HEK293 (cell line): ENCODE results near the gene OR2V1.
"Not testable (repeated sequence)": the region's sequence is repeated elsewhere in the genome, so short reads cannot be mapped to it uniquely, and the experiment has no call there.

Experiments
- CTCF ChIA-PET: fragments of 350-600 bp; formaldehyde crosslinking; extraction: SDS; loops from one replicate; lab custom pipeline; 2021; ENCODE audit warnings: antibody characterized with exemption; lab: Yijun Ruan, JAX
- POLR2A ChIA-PET: fragments of 300-600 bp; formaldehyde crosslinking; extraction: SDS; loops from one replicate; lab custom pipeline; 2020; ENCODE audit warnings: antibody characterized with exemption, inconsistent platforms; lab: Yijun Ruan, JAX
- H3K27ac ChIP-seq: fragments of 200-500 bp; sonication (Bioruptor generic); 2 replicates; pipeline ENCODE4 v1.5.1; 2014; ENCODE audit warnings: low read depth, low read length, control low read depth, inconsistent platforms; ENCODE audit errors: extremely low read depth
- H3K36me3 ChIP-seq, 2 experiments: fragments of 200-500 bp in 1 of 2; sonication (Bioruptor generic) in 1 of 2; 1 replicate in 1 of 2; 2 replicates in 1 of 2; pipeline ENCODE4 v1.5.1; 2014 to 2017; ENCODE audit warnings: inconsistent platforms in 2 of 2, low read length in 2 of 2; ENCODE audit not compliant: control insufficient read depth in 2 of 2, insufficient read depth in 1 of 2
- H3K4me1 ChIP-seq: fragments of 200-500 bp; sonication (Bioruptor generic); 2 replicates; pipeline ENCODE4 v1.5.1; 2014; ENCODE audit warnings: mild to moderate bottlenecking, low read length, inconsistent platforms; ENCODE audit not compliant: control insufficient read depth, insufficient read depth
- H3K4me3 ChIP-seq: 2 replicates; pipeline ENCODE4 v1.5.1; 2011; ENCODE audit warnings: low read depth, mild to moderate bottlenecking, control low read depth, low read length, moderate library complexity
- H3K9me3 ChIP-seq: fragments of 200-500 bp; sonication (Bioruptor generic); 2 replicates; pipeline ENCODE4 v1.5.1; 2014; ENCODE audit warnings: low read depth, low read length, inconsistent platforms; ENCODE audit not compliant: control insufficient read depth, insufficient read depth
- IKZF3 ChIP-seq: fragments of 450-650 bp; IDR thresholded peaks from 2 replicates; pipeline ENCODE4 v1.5.0; 2018; ENCODE audit warnings: missing biosample characterization, mild to moderate bottlenecking, missing genetic modification characterization, moderate library complexity
- KLF16 ChIP-seq: fragments of 450-650 bp; formaldehyde crosslinking; IDR thresholded peaks from 2 replicates; pipeline ENCODE4 v1.5.1; 2017; ENCODE audit warnings: missing biosample characterization, missing genetic modification characterization
- SETDB1 ChIP-seq: IDR thresholded peaks from one replicate; pipeline ENCODE4 v1.6.1; 2017; ENCODE audit warnings: mild to moderate bottlenecking, low read length, moderate library complexity, mixed read lengths; ENCODE audit not compliant: insufficient read length
- SP3 ChIP-seq: fragments of 450-650 bp; formaldehyde crosslinking; IDR thresholded peaks from 2 replicates; pipeline ENCODE4 v1.5.1; 2016; ENCODE audit warnings: missing biosample characterization, missing genetic modification characterization
- SP7 ChIP-seq: fragments of 450-650 bp; formaldehyde crosslinking; IDR thresholded peaks from 2 replicates; pipeline ENCODE4 v1.5.1; 2016; ENCODE audit warnings: missing biosample characterization, missing genetic modification characterization
- ZBTB17 ChIP-seq: fragments of 450-650 bp; formaldehyde crosslinking; IDR thresholded peaks from 2 replicates; pipeline ENCODE4 v1.5.1; 2016; ENCODE audit warnings: missing biosample characterization, missing genetic modification characterization
- ZBTB21 ChIP-seq: fragments of 450-650 bp; formaldehyde crosslinking; IDR thresholded peaks from 2 replicates; pipeline ENCODE4 v1.5.1; 2017; ENCODE audit warnings: missing biosample characterization, missing genetic modification characterization
- ZBTB48 ChIP-seq: fragments of 450-650 bp; formaldehyde crosslinking; IDR thresholded peaks from 2 replicates; pipeline ENCODE4 v1.5.1; 2016; ENCODE audit warnings: missing biosample characterization, missing genetic modification characterization
- ZFP69B ChIP-seq: fragments of 450-650 bp; formaldehyde crosslinking; IDR thresholded peaks from 2 replicates; pipeline ENCODE4 v1.5.1; 2016; ENCODE audit warnings: missing biosample characterization, missing genetic modification characterization
- ZNF16 ChIP-seq: fragments of 450-650 bp; formaldehyde crosslinking; IDR thresholded peaks from 2 replicates; pipeline ENCODE4 v1.5.1; 2016; ENCODE audit warnings: low read depth, missing biosample characterization, missing genetic modification characterization
- ZNF214 ChIP-seq: fragments of 450-650 bp; formaldehyde crosslinking; IDR thresholded peaks from 2 replicates; pipeline ENCODE4 v1.5.1; 2017; ENCODE audit warnings: missing biosample characterization, mild to moderate bottlenecking, missing genetic modification characterization, borderline replicate concordance
- ZNF223 ChIP-seq: fragments of 450-650 bp; formaldehyde crosslinking; IDR thresholded peaks from 2 replicates; pipeline ENCODE4 v1.5.1; 2016; ENCODE audit warnings: missing biosample characterization, missing genetic modification characterization
- ZNF24 ChIP-seq: fragments of 450-650 bp; formaldehyde crosslinking; IDR thresholded peaks from 2 replicates; pipeline ENCODE4 v1.5.1; 2016; ENCODE audit warnings: missing biosample characterization, missing genetic modification characterization
- ZNF311 ChIP-seq: fragments of 450-650 bp; formaldehyde crosslinking; IDR thresholded peaks from 2 replicates; pipeline ENCODE4 v1.5.1; 2017; ENCODE audit warnings: missing biosample characterization, missing genetic modification characterization, borderline replicate concordance
- ZNF335 ChIP-seq: fragments of 450-650 bp; formaldehyde crosslinking; conservative IDR thresholded peaks from 2 replicates; pipeline ENCODE4 v1.5.1; 2016; ENCODE audit warnings: missing biosample characterization, missing genetic modification characterization
- ZNF521 ChIP-seq: fragments of 450-650 bp; formaldehyde crosslinking; IDR thresholded peaks from 2 replicates; pipeline ENCODE4 v1.5.1; 2017; ENCODE audit warnings: missing biosample characterization, mild to moderate bottlenecking, missing genetic modification characterization
- ZNF571 ChIP-seq: fragments of 450-650 bp; formaldehyde crosslinking; IDR thresholded peaks from 2 replicates; pipeline ENCODE4 v1.5.0; 2017; ENCODE audit warnings: missing biosample characterization, missing genetic modification characterization
- ZNF600 ChIP-seq: fragments of 450-650 bp; formaldehyde crosslinking; IDR thresholded peaks from 2 replicates; pipeline ENCODE4 v1.5.1; 2016; ENCODE audit warnings: missing biosample characterization, missing genetic modification characterization
- ZNF629 ChIP-seq: fragments of 450-650 bp; formaldehyde crosslinking; IDR thresholded peaks from 2 replicates; pipeline ENCODE4 v1.5.1; 2017; ENCODE audit warnings: missing biosample characterization, missing genetic modification characterization
- ZNF747 ChIP-seq: fragments of 450-650 bp; formaldehyde crosslinking; IDR thresholded peaks from 2 replicates; pipeline ENCODE4 v1.5.1; 2016; ENCODE audit warnings: missing biosample characterization, missing genetic modification characterization
- ZNF76 ChIP-seq: fragments of 450-650 bp; formaldehyde crosslinking; IDR thresholded peaks from 2 replicates; pipeline ENCODE4; 2016; ENCODE audit warnings: low read depth, missing biosample characterization, missing genetic modification characterization, borderline replicate concordance
- ZNF776 ChIP-seq: fragments of 450-650 bp; formaldehyde crosslinking; IDR thresholded peaks from 2 replicates; pipeline ENCODE4 v1.5.0; 2017; ENCODE audit warnings: missing biosample characterization, missing genetic modification characterization, borderline replicate concordance
- ZNF843 ChIP-seq: fragments of 450-650 bp; formaldehyde crosslinking; IDR thresholded peaks from 2 replicates; pipeline ENCODE4 v1.5.1; 2016; ENCODE audit warnings: missing biosample characterization, missing genetic modification characterization
- ZXDB ChIP-seq: fragments of 450-650 bp; formaldehyde crosslinking; IDR thresholded peaks from 2 replicates; pipeline ENCODE4 v1.5.1; 2016; ENCODE audit warnings: missing biosample characterization, missing genetic modification characterization
- TF ChIP-seq, protein P1 (sequence below): fragments of 450-650 bp; formaldehyde crosslinking; IDR thresholded peaks from 2 replicates; pipeline ENCODE4 v1.5.1; 2016; ENCODE audit warnings: missing biosample characterization, missing genetic modification characterization, borderline replicate concordance
- TF ChIP-seq, protein P2 (sequence below): IDR thresholded peaks from 2 replicates; pipeline ENCODE4 v1.6.1; 2011; ENCODE audit warnings: mild to moderate bottlenecking, low read depth, low read length, borderline replicate concordance
- TF ChIP-seq, protein P3 (sequence below): fragments of 450-650 bp; formaldehyde crosslinking; IDR thresholded peaks from 2 replicates; pipeline ENCODE4 v1.5.1; 2017; ENCODE audit warnings: missing biosample characterization, missing genetic modification characterization

The OR2V1 gene

GRCh38 chr5:181160755-181161533 is 30.0 kb upstream of the OR2V1 start:
- CTCF ChIA-PET: interaction anchor here (1.2 to 1.4 kb wide), 2 partner anchors 12 to 292 kb away, joined by 3 to 7 read pairs; no protein-coding TSS in a partner anchor
- H3K9me3 ChIP-seq, H3K36me3 ChIP-seq, H3K4me1 ChIP-seq: not testable (repeated sequence)
- POLR2A ChIA-PET: interaction anchor here (0.8 kb wide), 1 partner anchor 63 kb away, joined by 3 read pairs; the partner anchor contains the start of gene TRIM41
- Histone ChIP-seq H3K27ac (peak overlapping the region; percentile 57), H3K4me3 (peak overlapping the region; percentile 1; the same call in 1 of the 2 replicates)
- TF ChIP-seq, protein P1, sequence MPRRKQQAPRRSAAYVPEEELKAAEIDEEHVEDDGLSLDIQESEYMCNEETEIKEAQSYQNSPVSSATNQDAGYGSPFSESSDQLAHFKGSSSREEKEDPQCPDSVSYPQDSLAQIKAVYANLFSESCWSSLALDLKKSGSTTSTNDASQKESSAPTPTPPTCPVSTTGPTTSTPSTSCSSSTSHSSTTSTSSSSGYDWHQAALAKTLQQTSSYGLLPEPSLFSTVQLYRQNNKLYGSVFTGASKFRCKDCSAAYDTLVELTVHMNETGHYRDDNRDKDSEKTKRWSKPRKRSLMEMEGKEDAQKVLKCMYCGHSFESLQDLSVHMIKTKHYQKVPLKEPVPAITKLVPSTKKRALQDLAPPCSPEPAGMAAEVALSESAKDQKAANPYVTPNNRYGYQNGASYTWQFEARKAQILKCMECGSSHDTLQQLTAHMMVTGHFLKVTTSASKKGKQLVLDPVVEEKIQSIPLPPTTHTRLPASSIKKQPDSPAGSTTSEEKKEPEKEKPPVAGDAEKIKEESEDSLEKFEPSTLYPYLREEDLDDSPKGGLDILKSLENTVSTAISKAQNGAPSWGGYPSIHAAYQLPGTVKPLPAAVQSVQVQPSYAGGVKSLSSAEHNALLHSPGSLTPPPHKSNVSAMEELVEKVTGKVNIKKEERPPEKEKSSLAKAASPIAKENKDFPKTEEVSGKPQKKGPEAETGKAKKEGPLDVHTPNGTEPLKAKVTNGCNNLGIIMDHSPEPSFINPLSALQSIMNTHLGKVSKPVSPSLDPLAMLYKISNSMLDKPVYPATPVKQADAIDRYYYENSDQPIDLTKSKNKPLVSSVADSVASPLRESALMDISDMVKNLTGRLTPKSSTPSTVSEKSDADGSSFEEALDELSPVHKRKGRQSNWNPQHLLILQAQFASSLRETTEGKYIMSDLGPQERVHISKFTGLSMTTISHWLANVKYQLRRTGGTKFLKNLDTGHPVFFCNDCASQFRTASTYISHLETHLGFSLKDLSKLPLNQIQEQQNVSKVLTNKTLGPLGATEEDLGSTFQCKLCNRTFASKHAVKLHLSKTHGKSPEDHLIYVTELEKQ (tag by site-specific recombination): 0 out of 2 replicates have a peak, but pooled peaks have one; percentile 7
- TF ChIP-seq ZNF629: peak; percentile 82
- peak; percentile 74 for TF ChIP-seq IKZF3
- TF ChIP-seq ZNF24 (tag by site-specific recombination): 0 out of 2 replicates have a peak, but pooled peaks have one; percentile 30
- peak; percentile 54 for TF ChIP-seq ZBTB17
- TF ChIP-seq ZNF600 (tag by site-specific recombination): 0 out of 2 replicates have a peak, but pooled peaks have one; percentile 22
- TF ChIP-seq SP7 (tag by site-specific recombination): 0 out of 2 replicates have a peak, but pooled peaks have one; percentile 18
- TF ChIP-seq SP3 (tag by site-specific recombination): peak; percentile 31; the same call in 1 of the 2 replicates
- peak; percentile 60; the same call in 1 of the 2 replicates for TF ChIP-seq ZBTB21
- TF ChIP-seq ZXDB: 0 out of 2 replicates have a peak, but pooled peaks have one; percentile 20

DNA sequence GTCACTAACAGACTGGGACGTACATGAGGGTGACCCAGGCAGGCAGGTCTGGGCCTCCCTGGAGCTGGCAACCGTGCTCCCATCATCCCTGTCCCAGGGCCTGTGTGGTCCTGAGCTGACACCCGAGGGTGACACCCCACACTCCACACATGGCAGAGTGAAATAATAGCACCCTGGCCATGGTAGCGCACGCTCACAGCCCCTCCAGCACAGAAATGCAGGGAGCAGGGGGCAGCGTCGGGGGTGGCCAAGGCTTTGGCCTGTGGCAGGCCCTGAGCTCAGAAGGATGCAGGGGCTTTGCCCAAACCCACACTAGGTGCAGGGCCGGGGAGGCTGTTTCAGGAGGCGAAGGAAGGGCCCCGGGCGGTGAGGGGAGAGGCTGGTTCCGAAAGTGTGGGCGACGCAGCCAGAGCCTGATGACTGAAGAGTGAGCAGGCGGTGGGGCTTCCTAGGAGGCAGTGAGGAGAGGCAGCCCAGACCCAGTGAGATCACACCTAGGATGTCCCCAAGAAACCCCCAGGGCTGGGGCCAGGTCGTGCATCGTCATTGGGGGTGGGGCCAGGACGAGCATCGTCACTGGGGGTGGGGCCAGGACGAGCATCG is 29.3 kb upstream of the OR2V1 start:
- peak overlapping the region; percentile 31 for H3K4me3 ChIP-seq
- POLR2A ChIA-PET: no interaction called here
- CTCF ChIA-PET: interaction anchor here (0.7 to 2.0 kb wide), 7 partner anchors 8 to 291 kb away, joined by 3 to 7 read pairs (median 3); no protein-coding TSS in a partner anchor
- H3K9me3 ChIP-seq: no peaks in the 10 kb centered on the region
- H3K36me3 ChIP-seq: no peaks in the 10 kb centered on the region
- H3K4me1 ChIP-seq: peaks cover 4% of the 10 kb centered on the region
- peak overlapping the region; percentile 75; the same call in 1 of the 2 replicates for H3K27ac ChIP-seq
- TF ChIP-seq ZNF521 (tag by site-specific recombination): no peak
- TF ChIP-seq, protein P2, sequence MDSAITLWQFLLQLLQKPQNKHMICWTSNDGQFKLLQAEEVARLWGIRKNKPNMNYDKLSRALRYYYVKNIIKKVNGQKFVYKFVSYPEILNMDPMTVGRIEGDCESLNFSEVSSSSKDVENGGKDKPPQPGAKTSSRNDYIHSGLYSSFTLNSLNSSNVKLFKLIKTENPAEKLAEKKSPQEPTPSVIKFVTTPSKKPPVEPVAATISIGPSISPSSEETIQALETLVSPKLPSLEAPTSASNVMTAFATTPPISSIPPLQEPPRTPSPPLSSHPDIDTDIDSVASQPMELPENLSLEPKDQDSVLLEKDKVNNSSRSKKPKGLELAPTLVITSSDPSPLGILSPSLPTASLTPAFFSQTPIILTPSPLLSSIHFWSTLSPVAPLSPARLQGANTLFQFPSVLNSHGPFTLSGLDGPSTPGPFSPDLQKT: no peak
- TF ChIP-seq SETDB1: no peak
- TF ChIP-seq ZFP69B: peak; percentile 72
- TF ChIP-seq ZNF214 (tag by site-specific recombination): no peak
- TF ChIP-seq ZNF311 (tag by site-specific recombination): no peak
- TF ChIP-seq ZNF571 (tag by site-specific recombination): no peak
- TF ChIP-seq ZNF16 (tag by site-specific recombination): no peak
- no peak for TF ChIP-seq ZNF76 (tag by site-specific recombination)
- TF ChIP-seq ZNF776 (tag by site-specific recombination): no peak
- TF ChIP-seq, protein P3, sequence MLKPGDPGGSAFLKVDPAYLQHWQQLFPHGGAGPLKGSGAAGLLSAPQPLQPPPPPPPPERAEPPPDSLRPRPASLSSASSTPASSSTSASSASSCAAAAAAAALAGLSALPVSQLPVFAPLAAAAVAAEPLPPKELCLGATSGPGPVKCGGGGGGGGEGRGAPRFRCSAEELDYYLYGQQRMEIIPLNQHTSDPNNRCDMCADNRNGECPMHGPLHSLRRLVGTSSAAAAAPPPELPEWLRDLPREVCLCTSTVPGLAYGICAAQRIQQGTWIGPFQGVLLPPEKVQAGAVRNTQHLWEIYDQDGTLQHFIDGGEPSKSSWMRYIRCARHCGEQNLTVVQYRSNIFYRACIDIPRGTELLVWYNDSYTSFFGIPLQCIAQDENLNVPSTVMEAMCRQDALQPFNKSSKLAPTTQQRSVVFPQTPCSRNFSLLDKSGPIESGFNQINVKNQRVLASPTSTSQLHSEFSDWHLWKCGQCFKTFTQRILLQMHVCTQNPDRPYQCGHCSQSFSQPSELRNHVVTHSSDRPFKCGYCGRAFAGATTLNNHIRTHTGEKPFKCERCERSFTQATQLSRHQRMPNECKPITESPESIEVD: no peak
- TF ChIP-seq ZNF747 (tag by site-specific recombination): no peak
- peak; percentile 76 for TF ChIP-seq ZNF223
- no peak for TF ChIP-seq KLF16
- peak; percentile 98 for TF ChIP-seq ZNF335
- TF ChIP-seq ZNF843 (tag by site-specific recombination): no peak
- TF ChIP-seq ZBTB48 (tag by site-specific recombination): no peak
